ENCODE results near the gene CRTC1. TPM values are rescaled to one million over a fixed set of nuclear protein-coding genes. Genes with fewer than 3 reads are reported as not detected.

CRTC1 gene, protein sequence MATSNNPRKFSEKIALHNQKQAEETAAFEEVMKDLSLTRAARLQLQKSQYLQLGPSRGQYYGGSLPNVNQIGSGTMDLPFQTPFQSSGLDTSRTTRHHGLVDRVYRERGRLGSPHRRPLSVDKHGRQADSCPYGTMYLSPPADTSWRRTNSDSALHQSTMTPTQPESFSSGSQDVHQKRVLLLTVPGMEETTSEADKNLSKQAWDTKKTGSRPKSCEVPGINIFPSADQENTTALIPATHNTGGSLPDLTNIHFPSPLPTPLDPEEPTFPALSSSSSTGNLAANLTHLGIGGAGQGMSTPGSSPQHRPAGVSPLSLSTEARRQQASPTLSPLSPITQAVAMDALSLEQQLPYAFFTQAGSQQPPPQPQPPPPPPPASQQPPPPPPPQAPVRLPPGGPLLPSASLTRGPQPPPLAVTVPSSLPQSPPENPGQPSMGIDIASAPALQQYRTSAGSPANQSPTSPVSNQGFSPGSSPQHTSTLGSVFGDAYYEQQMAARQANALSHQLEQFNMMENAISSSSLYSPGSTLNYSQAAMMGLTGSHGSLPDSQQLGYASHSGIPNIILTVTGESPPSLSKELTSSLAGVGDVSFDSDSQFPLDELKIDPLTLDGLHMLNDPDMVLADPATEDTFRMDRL
- 0.79 and 1.1 TPM in 2 replicates for total RNA-seq

DNA sequence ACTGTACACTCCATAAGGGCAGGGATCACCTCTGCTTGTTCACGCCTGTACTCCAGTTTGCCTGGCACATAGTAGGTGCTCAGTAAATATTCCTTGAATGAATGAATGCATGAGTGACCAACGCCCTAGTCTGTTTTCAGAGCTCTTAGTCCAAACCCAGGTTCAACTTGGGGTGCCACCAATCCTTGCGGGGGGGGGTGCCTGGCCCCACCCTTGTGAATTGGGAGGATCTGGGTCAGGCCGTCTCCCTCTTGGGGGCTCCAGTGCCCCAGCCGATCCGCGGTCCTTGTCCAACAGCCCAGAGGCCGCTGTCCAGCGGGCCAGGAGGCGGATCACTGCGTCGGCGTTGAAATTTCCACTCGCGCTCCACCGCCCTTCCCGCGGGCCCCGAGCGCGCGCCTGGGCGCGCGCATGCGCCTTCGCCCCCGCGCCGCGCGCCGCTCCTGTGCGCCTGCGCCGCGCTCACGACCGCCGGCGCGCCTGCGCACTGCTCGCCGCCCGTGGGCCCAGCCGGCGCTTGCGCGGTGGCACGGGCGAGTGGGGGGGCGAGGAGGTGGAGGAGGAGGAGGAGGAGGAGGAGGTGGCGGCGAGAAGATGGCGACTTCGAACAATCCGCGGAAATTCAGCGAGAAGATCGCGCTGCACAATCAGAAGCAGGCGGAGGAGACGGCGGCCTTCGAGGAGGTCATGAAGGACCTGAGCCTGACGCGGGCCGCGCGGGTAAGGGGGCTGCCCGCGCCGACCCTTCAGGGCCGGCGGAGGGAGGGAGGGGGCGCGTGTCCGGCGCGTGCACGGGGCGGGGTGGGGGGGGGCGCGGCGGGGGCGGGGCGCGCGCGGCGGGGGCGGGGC, at the start of gene CRTC1:
CRTC1 (plus strand) TSS at position 572 of the 849 bp plus-strand sequence; CDS start at position 595, 23 bp downstream.
- peak; percentile 32 for DNase-seq (ENCODE audit: low read depth, low spot score)

DNA sequence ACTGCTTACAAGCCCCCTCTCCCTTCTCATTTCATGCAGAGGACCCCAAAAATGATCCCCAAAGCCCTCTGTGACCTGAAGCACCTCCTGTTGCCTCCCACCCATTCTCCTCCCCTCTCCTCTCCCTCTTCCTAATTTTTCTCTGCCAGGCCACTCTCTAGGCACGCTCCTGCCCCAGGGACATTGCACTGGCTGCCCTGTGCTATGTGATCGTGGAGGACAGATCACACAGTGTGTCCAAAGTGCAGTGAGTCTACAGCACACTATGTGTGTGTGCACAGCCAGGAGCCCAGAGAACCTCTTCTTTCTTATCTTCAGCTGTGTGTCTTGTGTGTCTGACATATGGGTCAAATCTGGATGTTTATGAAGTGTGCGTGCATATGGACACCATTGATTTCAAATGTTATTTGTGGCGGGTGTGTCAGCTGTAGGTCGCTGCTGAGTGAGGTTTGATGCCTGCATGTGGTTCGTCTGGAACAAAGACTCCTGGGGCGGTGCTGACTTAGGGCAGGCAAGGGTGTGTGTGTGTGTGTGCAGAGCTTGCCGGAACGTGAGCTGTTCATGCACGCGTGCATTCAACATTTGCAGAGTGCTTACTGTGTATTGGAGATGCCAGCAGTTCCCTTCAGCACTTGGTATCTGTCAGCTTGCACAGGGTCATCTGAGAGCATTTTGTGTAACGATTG, 48.7 kb upstream of the CRTC1 start:
- DNase-seq (ENCODE audit: low read depth, low spot score) = no peak

DNA sequence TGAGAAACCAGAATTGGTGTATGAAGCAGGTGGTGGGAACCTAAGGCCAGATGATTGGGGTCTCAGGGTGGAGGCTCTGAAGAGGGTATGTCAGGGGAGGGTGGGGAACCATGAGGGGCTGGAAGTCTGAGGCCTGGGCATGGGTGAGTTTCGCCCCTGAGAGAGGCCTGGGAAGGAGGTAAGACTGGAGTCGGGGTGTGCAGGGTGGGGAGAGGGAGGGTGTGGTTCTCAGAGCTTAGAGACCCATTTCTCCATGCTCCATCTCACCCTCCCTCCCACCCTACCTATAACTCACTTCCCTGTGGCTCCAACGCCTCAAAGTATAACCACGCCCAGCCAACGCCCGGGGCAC, 47.7 kb upstream of the CRTC1 start:
- DNase-seq (ENCODE audit: low read depth, low spot score) = no peak

DNA sequence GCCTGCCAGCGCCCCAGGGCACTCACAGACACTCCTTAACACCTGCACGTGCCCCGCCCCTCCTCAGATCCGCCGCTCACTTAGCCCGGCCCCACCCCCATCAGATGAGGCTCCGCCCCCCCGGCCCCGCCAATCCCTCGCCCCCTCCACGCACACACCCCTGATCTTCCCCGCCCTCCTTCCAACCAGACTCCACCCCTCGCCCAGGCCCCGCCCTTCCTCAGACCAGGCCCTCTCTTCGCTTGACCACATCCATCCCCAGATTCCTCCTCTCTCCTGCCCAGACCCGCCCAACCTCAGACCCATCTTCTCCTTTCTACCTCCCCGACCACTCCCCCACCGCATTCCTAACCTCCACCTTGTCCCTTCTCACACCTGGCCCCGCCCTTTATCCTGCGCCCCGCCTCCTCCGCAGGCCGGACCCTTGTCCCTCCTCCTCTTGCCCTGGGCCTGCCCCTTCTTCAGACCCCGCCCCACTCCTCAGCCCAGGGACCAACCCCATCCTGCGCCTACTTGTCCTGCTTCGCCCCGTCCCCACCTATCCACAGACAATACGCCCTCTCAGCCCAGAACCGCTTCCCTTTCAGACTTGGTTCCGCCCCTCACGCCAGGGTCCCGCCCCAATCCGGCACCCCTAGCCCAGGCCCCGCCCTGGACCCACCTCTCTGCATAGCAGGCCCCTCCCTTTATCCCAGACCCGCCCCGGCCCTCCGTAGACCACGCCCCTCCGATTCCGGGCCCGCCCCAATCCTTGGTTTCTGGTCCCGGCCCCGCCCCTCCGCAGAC, 47.1 kb upstream of the CRTC1 start:
- peak; percentile 81 for DNase-seq (ENCODE audit: low read depth, low spot score)

DNA sequence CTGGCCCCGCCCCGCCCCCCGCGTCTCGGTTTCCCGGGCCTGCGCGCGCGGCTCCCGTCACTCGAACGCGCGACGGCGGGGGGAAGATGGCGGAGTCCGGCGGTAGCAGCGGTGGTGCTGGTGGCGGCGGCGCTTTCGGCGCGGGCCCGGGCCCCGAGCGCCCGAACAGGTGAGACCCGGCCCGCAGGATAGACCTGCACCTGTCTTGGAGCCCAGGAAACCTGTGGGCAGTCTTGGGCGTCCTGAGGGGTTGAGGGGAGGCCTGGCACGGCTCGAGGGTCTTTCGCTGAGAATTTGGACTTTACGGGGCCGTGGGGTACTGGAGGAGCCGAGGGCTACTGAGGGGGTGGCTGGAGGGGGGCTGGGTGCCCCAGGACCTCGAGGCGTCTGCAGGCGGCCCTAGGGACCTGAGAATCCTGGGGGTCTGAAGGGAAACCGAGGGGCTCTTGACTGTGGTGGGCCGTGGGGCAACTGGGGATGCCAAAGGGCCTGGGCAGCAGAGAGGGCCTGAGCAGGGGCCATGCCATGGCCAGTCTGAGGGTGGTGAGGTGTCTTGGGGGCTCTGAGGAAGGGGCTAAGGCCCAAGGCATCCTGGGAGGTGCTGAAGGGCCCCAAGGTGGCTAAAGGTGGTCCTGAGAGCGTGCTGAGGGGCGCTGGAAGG, 46.4 kb upstream of the CRTC1 start, which contains the start of gene KLHL26:
KLHL26 (plus strand) TSS at position 60 of the 661 bp plus-strand sequence; CDS start at position 87, 27 bp downstream.
- DNase-seq (ENCODE audit: low read depth, low spot score) = no peak

DNA sequence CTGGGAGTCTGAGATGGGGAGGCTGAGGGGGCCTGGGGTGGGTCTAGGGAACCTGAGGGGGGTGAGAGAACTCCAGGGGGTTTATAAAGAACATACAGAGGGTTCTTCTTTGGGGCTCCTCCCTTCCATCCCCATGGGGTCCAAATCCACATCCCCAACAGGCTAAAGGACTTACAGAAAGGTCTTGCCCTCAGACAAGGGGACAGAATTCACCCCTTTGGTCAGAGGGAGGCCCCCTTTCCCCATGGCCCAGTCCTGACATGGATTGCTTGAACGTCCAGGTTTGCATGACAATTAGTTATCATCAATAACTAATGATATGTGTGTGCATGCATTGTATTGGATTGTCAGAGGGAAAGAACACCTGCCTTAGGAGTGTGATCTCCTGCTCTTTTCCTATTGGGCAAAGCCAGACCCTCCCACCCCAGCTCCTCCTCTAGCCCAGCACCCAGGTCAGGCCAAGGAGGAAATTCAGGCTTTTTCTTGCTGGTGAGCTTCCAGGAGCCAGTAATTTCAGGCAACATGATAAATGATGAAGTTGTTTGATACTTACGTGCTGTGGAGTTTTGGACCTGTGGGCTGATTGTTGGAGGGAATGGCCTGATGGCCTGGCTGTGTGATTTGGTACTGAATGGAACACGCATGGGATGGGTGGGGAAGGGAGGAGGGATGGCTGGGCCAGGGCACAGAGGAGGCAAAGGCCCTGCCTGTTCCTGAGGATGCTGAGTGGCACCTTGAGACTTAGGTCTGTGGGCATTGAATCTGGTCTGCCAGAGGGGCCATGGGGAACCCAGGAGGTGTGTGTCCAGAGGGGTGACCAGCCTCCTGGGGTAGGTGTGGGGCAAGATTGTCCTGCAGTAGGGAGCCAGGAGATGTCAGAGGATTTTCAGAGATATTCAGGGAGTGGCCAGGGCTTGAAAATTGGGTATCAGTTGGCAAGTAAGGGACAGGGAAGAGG, 45.5 kb upstream of the CRTC1 start:
- no peak for DNase-seq (ENCODE audit: low read depth, low spot score)

DNA sequence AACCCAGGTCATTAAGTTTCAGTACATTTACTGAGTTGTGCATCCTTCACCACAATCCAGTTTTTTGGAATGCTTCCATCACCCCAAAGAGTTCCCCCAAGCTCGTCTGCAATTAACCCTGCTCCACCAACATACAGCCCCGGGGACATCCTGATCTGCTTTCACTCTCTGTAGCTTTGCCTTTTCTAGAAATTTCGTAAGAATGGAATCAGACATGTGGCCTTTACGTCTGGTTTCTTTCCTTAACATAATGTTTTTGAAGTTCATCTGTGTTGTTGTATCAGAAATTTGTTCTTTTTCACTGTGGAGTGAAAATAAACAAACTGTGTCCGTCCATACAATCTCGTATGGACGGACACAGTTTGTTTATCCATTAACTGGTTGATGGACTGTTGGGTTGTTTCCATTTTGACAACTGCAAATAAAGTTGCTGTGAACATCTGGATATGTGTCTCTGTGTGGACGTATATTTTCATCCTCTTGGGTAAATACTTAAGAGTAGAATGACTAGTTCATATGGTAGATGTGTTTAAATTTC, 43.7 kb upstream of the CRTC1 start:
- DNase-seq (ENCODE audit: low read depth, low spot score) = no peak

DNA sequence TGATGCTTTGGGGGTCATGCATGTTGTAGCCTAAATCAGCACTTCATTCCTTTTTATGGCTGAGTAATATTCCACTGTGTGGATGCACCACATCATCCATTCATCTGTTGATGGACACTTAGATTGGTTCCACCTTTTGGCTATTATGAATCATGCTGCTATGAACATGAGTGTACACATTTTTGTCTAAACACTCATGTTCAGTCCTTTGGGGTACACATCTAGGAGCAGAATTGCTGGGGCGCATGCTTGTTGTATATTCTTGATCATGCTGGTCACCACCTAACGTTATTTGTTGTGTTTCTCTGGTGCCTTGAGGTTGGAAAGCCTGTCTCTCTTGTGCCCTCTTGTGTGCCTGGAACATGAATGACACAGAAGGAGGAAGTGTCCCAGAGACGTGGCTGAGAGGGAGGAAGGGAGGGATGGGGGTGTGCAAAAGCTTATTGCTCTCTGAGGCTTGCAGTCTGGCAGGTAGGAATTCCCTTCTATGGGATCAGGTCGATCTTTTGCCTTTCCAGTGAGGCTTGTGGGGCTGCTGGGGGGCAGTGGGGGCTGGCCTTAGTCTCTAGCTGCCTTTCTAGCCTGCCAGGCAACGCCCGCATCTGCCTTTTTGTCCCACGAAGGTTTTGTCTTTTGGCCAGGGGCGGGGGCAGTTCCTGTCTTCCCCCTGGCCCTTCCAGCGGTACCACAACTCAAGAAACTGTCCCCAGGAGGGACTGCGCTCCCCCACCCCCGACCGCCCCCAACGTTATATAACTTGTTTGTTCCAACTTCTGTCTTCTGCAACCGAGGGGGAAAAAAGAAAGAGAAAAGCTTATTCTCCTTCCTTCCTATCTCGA, 39.1 kb upstream of the CRTC1 start:
- no peak for DNase-seq (ENCODE audit: low read depth, low spot score)

DNA sequence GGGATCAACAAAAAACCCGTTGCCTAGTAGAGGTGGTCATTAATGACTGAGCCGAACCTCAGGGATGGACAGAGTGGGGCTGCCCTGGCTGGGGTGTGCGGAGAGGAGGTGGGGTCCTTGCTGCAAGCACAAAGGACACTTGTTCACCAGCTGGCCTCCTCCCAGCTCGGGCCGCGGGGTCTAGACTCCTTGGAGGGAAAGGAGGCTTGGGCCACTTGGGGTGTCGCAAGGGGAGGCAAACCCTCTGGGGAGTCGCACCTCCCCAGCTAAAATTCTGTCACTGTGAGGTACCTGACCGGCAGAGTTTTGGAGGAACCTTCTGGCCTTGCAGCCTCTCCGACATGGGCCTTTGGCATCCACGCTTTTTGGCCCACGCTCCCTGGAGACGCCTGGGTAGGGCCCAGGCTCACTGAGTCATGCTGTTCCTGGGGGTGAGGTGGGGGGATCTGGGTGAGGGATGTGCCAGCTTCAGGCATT, 38.4 kb upstream of the CRTC1 start:
- DNase-seq (ENCODE audit: low read depth, low spot score) = no peak

DNA sequence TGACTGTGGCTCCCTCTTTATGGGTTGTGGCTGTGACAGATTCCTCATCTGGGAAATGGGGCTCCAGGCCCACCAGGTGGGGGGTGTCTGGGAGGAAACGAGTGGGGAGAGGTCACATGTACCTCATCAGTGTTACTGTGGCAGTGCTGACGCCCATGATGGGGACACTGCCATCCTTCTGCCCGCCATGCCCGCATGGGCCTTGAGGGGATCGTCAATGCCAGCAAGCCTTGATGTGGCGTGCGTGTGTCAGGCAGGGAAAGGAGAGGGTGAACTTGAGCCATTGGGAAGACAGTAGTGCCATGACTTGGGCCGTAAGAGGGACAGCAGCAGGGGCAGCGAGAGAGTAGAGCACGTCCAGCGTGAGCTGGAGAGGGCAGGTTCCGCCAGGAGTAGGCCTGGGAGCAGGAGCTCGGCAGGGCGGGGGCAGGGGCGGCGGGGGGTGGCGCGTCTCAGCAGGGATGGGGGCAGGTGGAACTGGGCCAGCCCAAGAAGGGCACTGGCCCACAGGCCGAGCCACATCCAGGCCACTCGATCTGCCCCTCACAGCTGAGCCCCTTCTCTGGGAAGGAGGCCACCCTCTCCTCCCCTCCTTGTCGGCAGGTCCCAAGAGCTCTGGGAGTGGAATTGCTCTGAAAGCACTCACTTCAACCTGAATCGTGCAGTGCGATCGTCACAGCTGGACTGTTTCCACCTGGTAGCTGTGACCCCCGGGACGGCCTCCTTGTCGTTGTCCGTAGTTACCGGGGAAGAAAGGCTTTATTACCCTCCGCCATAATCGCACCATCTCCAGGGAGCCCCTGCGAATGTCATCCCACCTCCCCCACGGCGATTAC, 36.7 kb upstream of the CRTC1 start:
- DNase-seq (ENCODE audit: low read depth, low spot score) = no peak

DNA sequence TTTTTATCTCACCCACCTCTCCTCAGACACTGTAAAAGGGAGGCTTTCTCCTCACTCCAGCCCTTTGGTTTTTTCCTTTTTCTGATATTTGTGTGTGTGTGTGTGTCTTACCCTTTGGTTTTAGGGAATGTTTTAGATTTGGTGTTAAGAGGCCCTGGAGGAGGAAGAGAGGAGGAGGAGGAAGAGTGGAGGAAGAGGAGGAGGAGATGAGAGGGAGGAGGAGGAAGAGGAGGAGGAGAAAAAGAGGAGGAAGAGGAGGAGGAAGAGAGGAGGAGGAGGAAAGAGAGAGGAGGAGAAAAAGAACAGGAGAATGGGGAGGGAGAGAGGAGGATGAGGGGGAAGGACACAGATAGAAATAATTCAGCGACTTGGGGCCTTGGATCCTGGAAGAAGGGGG, 36.1 kb upstream of the CRTC1 start:
- DNase-seq (ENCODE audit: low read depth, low spot score) = no peak

DNA sequence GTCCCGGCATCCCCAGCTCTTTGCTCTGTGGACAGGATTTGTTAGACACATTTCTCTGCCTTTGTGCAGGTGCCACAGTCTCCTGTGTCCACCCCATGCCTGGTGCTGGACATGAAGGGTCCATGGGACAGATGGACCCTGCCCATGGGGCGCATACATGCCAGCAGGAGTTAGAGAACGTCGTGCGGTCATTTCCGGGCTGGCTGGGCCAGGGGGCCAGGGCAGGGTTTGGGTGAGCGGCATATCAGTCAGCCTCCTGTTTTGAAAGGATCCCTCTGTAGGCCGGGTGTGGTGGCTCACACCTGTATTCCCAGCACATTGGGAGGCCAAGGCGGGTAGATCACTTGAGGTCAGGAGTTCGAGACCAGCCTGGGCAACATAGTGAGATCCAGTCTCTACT, 35.7 kb upstream of the CRTC1 start:
- no peak for DNase-seq (ENCODE audit: low read depth, low spot score)

DNA sequence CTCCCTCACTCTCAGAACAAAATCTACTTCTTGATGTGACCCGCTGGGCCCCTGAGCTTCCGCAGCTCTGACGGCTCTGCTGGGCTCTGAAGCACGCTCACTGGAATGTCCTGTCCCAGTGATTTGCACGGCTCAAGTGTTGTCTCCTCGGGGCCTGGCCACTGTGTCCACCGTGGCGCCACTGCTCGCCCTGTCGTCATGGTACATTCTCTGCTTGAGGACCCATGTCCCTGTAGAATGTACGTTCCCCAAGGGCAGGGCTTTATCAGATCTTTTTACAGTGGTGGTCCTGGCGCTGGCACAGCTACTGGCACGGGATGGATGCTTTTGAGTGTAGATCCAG, 34.5 kb upstream of the CRTC1 start:
- DNase-seq (ENCODE audit: low read depth, low spot score) = no peak

DNA sequence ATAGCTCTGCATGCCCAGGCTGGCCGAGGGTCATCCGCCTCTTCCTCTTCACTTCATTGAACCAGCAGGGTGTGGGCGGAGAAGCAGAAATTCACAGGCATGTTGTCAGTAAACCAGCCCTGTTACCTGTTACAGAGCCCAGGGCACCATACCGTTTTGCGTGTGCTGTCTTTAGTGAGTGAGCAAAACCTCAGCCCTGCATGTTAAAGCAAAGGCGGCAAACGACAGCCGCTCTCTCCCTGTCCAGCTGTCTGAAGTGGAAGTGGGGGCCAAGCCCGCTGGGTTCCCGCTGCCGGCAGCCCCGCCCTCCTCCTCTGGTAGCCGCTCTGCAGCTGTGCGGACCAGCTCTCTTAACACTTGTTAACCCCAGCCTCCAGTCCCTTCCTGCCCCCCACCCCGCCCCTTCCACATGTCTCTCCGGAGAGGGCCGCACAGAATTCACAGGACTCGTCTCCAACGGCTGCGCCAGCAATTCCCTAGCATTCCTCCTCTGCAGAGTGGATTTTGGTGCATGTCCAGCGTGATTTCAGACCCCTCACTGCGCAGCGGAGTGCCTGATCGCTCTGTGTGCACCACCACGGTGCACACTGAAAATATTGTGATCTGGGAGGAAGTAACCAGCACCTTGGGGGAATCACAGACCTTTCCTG, 34.0 kb upstream of the CRTC1 start:
- no peak for DNase-seq (ENCODE audit: low read depth, low spot score)

DNA sequence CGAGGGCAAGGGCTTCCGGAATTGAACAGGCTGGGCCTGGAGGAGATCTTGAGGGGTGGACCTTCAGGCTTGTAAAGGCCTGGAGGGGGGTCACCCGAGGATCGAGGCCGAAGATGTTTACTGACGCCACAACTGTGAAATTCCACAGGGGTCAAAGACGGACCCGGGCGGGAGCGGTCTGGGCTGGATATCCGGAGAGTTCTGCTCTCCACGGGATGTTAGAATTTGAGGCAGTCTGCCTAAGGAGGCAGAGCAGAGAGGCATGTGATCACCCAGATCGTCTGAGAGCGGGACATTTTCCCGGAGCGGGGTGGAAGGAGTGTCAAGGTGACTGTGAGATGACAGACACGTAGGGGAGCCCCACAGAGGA, 33.5 kb upstream of the CRTC1 start:
- no peak for DNase-seq (ENCODE audit: low read depth, low spot score)

DNA sequence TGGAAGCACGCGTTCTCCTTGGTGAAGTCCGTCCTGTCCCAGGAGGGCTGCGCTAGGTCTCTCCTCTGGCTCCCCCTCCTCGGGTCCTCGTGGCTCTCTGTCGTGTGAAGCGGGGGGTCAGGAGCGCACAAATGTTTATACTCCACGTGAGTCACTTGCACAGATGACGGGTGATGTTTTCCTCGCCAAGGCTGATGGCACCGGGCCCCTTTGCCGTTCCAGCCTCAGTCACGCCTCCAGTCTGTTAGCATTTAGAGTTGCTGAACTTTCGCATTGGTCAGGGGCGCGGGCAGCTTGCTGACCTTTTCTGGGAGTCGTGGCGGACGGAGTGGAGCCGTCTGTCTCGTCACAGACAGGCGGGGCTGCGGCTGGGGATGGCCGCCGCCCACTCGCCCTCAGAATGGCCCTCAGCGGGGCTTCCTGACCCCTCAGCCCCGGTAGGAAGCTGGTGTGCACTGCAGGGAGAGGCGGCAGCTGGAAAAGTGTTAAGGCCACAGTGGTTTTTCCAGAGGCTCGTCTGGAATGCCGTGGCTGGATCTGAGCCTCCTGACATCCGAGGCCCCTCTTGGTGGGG, 32.9 kb upstream of the CRTC1 start:
- DNase-seq (ENCODE audit: low read depth, low spot score) = no peak
